HG03342 (cell line): ENCODE data around the gene RNPEPL1.
"Not testable (repeated sequence)": the region's sequence is repeated elsewhere in the genome, so short reads cannot be mapped to it uniquely, and the experiment has no call there.

Experiments used
- ATAC-seq: cut with Tn5 transposase; IDR thresholded peaks from one replicate; pipeline ENCODE4 v1.9.1; 2021; ENCODE audit warnings: mild to moderate bottlenecking, moderate library complexity; ENCODE audit not compliant: unreplicated experiment

RNPEPL1 gene

GRCh38 chr2:240601831-240602160 is 33.5 kb downstream of the RNPEPL1 start:
- no peak for ATAC-seq

- ATAC-seq, result no peak
Measured at GRCh38 chr2:240602266-240603050, 34.2 kb downstream of the RNPEPL1 start.

GRCh38 chr2:240603081-240603835 is 35.0 kb downstream of the RNPEPL1 start:
- no peak for ATAC-seq

DNA sequence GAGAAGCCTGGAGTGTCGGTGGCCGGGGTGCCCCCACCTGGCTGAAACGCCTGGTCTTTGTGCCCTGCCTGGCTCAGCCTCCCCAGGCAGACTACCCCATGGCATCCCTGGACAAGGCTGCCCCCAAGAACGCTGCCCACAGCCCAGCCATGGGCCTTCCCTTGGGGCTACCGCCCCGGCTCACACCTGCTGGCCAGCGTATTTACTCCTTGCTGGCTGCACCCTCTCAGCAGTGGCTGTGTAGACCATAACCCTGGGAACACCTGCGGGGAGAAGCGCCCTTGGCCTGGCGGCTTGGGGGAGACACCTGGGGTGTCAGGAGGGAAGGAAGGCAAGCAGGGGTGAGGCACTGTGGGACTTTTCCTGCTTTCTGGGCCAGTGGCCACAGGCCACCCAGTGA is 35.6 kb downstream of the RNPEPL1 start:
- no peak for ATAC-seq

GRCh38 chr2:240604291-240604938 is 36.1 kb downstream of the RNPEPL1 start:
- ATAC-seq, result no peak

- ATAC-seq, result no peak
Measured at GRCh38 chr2:240604939-240605716, 36.8 kb downstream of the RNPEPL1 start.

DNA sequence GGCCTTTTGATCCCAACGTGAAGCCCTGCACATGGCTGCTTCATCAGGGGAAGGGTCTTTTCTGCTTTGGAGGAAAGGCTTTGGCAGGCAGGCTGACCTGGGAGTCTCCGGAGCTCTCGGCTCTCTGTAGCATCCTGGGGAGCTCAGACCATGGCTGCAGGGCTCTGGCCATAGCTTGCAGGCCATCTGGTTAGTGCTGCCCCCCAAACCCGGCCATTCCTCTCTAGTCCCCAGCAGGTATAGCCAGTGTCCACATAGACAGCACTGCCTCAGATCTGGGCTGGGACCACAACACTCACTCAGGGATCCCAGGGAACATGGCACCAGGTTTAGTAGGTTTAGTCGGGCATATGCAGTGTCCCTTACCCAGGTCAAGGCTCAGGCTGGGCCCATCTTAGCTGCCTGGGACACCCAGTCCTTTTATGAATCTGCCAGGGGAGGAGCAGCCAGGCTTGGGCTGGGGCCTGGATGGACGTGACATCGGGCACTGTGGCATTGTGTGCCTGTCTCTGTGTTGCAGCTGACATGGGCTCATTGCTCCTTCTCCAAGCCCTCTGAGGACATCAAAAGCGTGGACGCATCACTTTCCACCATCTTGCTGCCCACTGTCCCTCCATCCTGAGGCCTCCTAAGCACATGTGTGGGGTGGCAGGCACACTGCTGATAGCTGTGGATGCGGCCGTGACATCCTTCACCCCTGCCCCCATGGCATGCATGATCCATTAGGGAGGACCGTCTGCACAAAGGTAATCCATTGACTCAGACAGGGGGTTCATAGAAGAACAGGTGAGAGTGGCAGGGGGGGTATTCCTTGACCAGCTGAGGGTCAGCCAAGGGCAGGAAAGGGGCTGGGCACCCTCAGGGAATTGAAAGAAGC is 37.8 kb downstream of the RNPEPL1 start:
- ATAC-seq, result no peak

- ATAC-seq, result no peak
Measured at GRCh38 chr2:240611601-240612210, 43.4 kb downstream of the RNPEPL1 start.

DNA sequence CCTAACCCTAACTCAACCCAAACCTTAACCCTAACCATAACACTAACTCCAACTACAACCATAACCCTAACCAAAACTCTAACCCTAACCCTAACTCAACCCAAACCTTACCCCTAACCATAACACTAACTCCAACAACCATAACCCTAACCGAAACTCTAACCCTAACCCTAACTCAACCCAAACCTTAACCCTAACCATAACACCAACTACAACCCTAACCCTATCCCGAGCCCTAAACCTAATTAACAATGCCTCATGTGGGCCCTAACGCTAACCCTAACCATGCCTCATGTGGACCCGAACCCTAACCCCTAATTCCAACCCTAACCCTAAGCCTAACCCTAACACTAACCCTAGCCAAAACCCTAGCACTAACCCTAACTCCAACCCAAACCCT is 45.5 kb downstream of the RNPEPL1 start:
- ATAC-seq, result no peak

GRCh38 chr2:240614391-240614790 is 46.1 kb downstream of the RNPEPL1 start:
- ATAC-seq, result no peak

- ATAC-seq, result no peak
Measured at GRCh38 chr2:240615396-240615795, 47.1 kb downstream of the RNPEPL1 start.

- ATAC-seq, result no peak
Measured at GRCh38 chr2:240615820-240616547, 47.7 kb downstream of the RNPEPL1 start.

GRCh38 chr2:240616860-240617666 is 48.8 kb downstream of the RNPEPL1 start:
- not testable (repeated sequence) for ATAC-seq

GRCh38 chr2:240618776-240619175 is 50.5 kb downstream of the RNPEPL1 start:
- ATAC-seq, result no peak

- no peak for ATAC-seq
Measured at GRCh38 chr2:240619506-240620148, 51.3 kb downstream of the RNPEPL1 start.

GRCh38 chr2:240620149-240620731 is 52.0 kb downstream of the RNPEPL1 start:
- ATAC-seq, result no peak

GRCh38 chr2:240620859-240621258 is 52.6 kb downstream of the RNPEPL1 start:
- ATAC-seq, result no peak
